Uterus (tissue), 4 donors: Measurements from ENCODE around the gene BEND6. TPM values are rescaled to one million over a fixed set of nuclear protein-coding genes. Genes with fewer than 3 reads are reported as not detected.

Source experiments
- DNase-seq, 2 donors: peaks; one replicate each; pipeline ENCODE4 v3.0.0-alpha.2; 2019 to 2020
- H3K27ac ChIP-seq, 2 donors: fragments of 200-600 bp; sonication (generic); 1 replicate in 1 of 2; 2 replicates in 1 of 2; pipeline ENCODE4 v1.5.1; 2016 to 2018
- H3K27me3 ChIP-seq, 2 donors: fragments of 200-600 bp; sonication (generic); one replicate each; pipeline ENCODE4 v1.5.1; 2018 to 2019; ENCODE audit warnings: control low read depth in 1 of 2
- H3K36me3 ChIP-seq, 2 donors: fragments of 200-600 bp; sonication (generic); one replicate each; pipeline ENCODE4 v1.5.1; 2019; ENCODE audit warnings: control low read depth in 1 of 2
- H3K4me1 ChIP-seq, 2 donors: fragments of 200-600 bp; sonication (generic); one replicate each; pipeline ENCODE4 v1.5.1; 2018 to 2019; ENCODE audit warnings: control low read depth in 1 of 2
- H3K4me3 ChIP-seq, 2 donors: fragments of 200-600 bp; sonication (generic); 1 replicate in 1 of 2; 2 replicates in 1 of 2; pipeline ENCODE4 v1.5.1; 2018 to 2019; ENCODE audit warnings: mild to moderate bottlenecking in 1 of 2
- H3K9me3 ChIP-seq, 2 donors: fragments of 200-600 bp; sonication (generic); one replicate each; pipeline ENCODE4 v1.5.1; 2019; ENCODE audit warnings: control low read depth in 1 of 2
- CTCF ChIP-seq, 4 experiments: fragments of 200-600 bp in 2 of 4; fragments of 450-650 bp in 2 of 4; sonication (generic) in 2 of 4; IDR thresholded peaks; one replicate each; pipeline ENCODE4 v1.5.1; 2016 to 2019; ENCODE audit warnings: antibody characterized with exemption in 4 of 4, mild to moderate bottlenecking in 2 of 4, moderate library complexity in 1 of 4
- POLR2A ChIP-seq, 2 donors: fragments of 450-650 bp; IDR thresholded peaks; one replicate each; pipeline ENCODE4 v1.6.1; 2016; ENCODE audit warnings: antibody characterized with exemption in 2 of 2, mild to moderate bottlenecking in 1 of 2, moderate library complexity in 1 of 2
- intact Hi-C: fragments of 100-400 bp; cut with DNase I; formaldehyde crosslinking; loops from one replicate; pipeline ENCODE4 v1.15.1; 2023; ENCODE audit warnings: low total_unique reads
- total RNA-seq, 4 donors: library from RNA; depleted of rRNA in 3 of 4; stranded (reverse); fragments of >200 nt in 3 of 4; gene quantifications; one replicate each; pipeline versions ENCODE4 v1.1.0 to v1.2.4, GENCODE V29; 2014 to 2023
- donor health status: DM: yes; HTN: yes; CAD: no.

The BEND6 gene
- total RNA-seq, 4 donors from 2014 or later = 3.8 to 10.2 (median 4.5) TPM

- no peak overlapping the region for H3K4me3 ChIP-seq
- H3K4me1 ChIP-seq = no peaks in the 10 kb centered on the region
- H3K27ac ChIP-seq = no peak overlapping the region
- H3K27me3 ChIP-seq = no peaks in the 10 kb centered on the region
- intact Hi-C loops = no loop called here
- no peaks in the 10 kb centered on the region for H3K36me3 ChIP-seq
- TF ChIP-seq POLR2A (IDR thresholded peaks at IDR 0.05) (no peak), CTCF (IDR thresholded peaks at IDR 0.05) (no peak)
- DNase-seq = no peak
- no peaks in the 10 kb centered on the region for H3K9me3 ChIP-seq
Observed at GRCh38 chr6:57068061-57068460, 113.2 kb downstream of the BEND6 start.

- no peak overlapping the region for H3K27ac ChIP-seq
- intact Hi-C loops = no loop called here
- no peaks in the 10 kb centered on the region for H3K4me1 ChIP-seq
- no peak for TF ChIP-seq CTCF (IDR thresholded peaks at IDR 0.05)
- no peak for TF ChIP-seq POLR2A (IDR thresholded peaks at IDR 0.05)
- H3K4me3 ChIP-seq = no peak overlapping the region
- no peaks in the 10 kb centered on the region for H3K36me3 ChIP-seq
- no peaks in the 10 kb centered on the region for H3K9me3 ChIP-seq
- no peak for DNase-seq
- H3K27me3 ChIP-seq = no peaks in the 10 kb centered on the region
Observed at GRCh38 chr6:57069228-57069627, 114.3 kb downstream of the BEND6 start.

- no peak for DNase-seq
- Histone ChIP-seq H3K27ac (no peak overlapping the region), H3K9me3 (no peaks in the 10 kb centered on the region), H3K4me3 (no peak overlapping the region), H3K36me3 (no peaks in the 10 kb centered on the region), H3K4me1 (no peaks in the 10 kb centered on the region), H3K27me3 (no peaks in the 10 kb centered on the region)
- TF ChIP-seq CTCF (IDR thresholded peaks at IDR 0.05) = no peak
- TF ChIP-seq POLR2A (IDR thresholded peaks at IDR 0.05) = no peak
- intact Hi-C loops = no loop called here
Observed at GRCh38 chr6:57069920-57070331, 115.0 kb downstream of the BEND6 start.

GRCh38 chr6:57072108-57072507 lies 117.2 kb downstream of the BEND6 start:
- no peak overlapping the region for H3K4me3 ChIP-seq
- H3K36me3 ChIP-seq = no peaks in the 10 kb centered on the region
- TF ChIP-seq POLR2A (IDR thresholded peaks at IDR 0.05) (no peak), CTCF (IDR thresholded peaks at IDR 0.05) (no peak)
- no peak for DNase-seq
- H3K9me3 ChIP-seq = no peaks in the 10 kb centered on the region
- no peaks in the 10 kb centered on the region for H3K4me1 ChIP-seq
- no peak overlapping the region for H3K27ac ChIP-seq
- H3K27me3 ChIP-seq = no peaks in the 10 kb centered on the region
- intact Hi-C loops = no loop called here

GRCh38 chr6:57074383-57074782 lies 119.5 kb downstream of the BEND6 start:
- intact Hi-C loops = no loop called here
- Histone ChIP-seq H3K27me3 (no peaks in the 10 kb centered on the region), H3K4me3 (no peak overlapping the region), H3K4me1 (no peaks in the 10 kb centered on the region), H3K9me3 (no peaks in the 10 kb centered on the region), H3K36me3 (no peaks in the 10 kb centered on the region), H3K27ac (no peak overlapping the region)
- DNase-seq = no peak
- no peak for TF ChIP-seq POLR2A (IDR thresholded peaks at IDR 0.05)
- TF ChIP-seq CTCF (IDR thresholded peaks at IDR 0.05) = no peak
